DOHH2 (cell line): ENCODE measurements around the gene IKZF3.

Experiments
- CTCF ChIP-seq: fragments of 200-600 bp; sonication (generic); IDR thresholded peaks from one replicate; pipeline ENCODE4 v1.5.1; 2014; ENCODE audit warnings: antibody characterized with exemption, mild to moderate bottlenecking, low read depth, low read length; ENCODE audit not compliant: poor library complexity, severe bottlenecking
- EZH2phosphoT487 ChIP-seq: fragments of 200-600 bp; sonication (generic); IDR thresholded peaks from 2 replicates; pipeline ENCODE4 v1.6.1; 2017; ENCODE audit warnings: borderline replicate concordance, mild to moderate bottlenecking, antibody characterized with exemption, low read length, moderate library complexity, mixed read lengths

GRCh38 chr17:39776252-39776651, 87.9 kb downstream of the IKZF3 start:
- TF ChIP-seq CTCF: no peak
- no peak for TF ChIP-seq EZH2phosphoT487
